Lower lobe of right lung (tissue), 2 donors: ENCODE measurements around the gene SRGAP1. TPM values are rescaled to one million over a fixed set of nuclear protein-coding genes. Genes with fewer than 3 reads are reported as not detected.
"Not testable (repeated sequence)": the region's sequence is repeated elsewhere in the genome, so short reads cannot be mapped to it uniquely, and the experiment has no call there.

Experiments used
- ATAC-seq, 2 donors: fragments of 200-7000 bp; cut with Tn5 transposase; one replicate each; pipeline ENCODE4 v1.9.1; 2020 to 2022; ENCODE audit warnings: mild to moderate bottlenecking in 2 of 2, moderate library complexity in 2 of 2
- DNase-seq: peaks from one replicate; pipeline ENCODE4 v3.0.0-alpha.2; 2020
- H3K27ac ChIP-seq: fragments of 200-600 bp; one replicate; pipeline ENCODE4 v1.8.0; 2022
- H3K27me3 ChIP-seq: fragments of 200-600 bp; one replicate; pipeline ENCODE4 v1.8.0; 2022; ENCODE audit warnings: low read depth
- H3K36me3 ChIP-seq: fragments of 200-600 bp; one replicate; pipeline ENCODE4 v1.8.0; 2022; ENCODE audit warnings: mild to moderate bottlenecking
- H3K4me1 ChIP-seq: fragments of 200-600 bp; one replicate; pipeline ENCODE4 v1.8.0; 2022
- H3K4me3 ChIP-seq: fragments of 200-600 bp; one replicate; pipeline ENCODE4 v1.8.0; 2022; ENCODE audit warnings: mild to moderate bottlenecking
- H3K9me3 ChIP-seq: fragments of 200-600 bp; one replicate; pipeline ENCODE4 v1.8.0; 2022
- CTCF ChIP-seq: fragments of 200-600 bp; IDR thresholded peaks from one replicate; pipeline ENCODE4 v1.8.0; 2022; ENCODE audit warnings: antibody characterized with exemption, mild to moderate bottlenecking
- intact Hi-C: fragments of 100-400 bp; cut with DNase I; formaldehyde crosslinking; loops from one replicate; pipeline ENCODE4 v1.11.0; 2022
- total RNA-seq: library from RNA; stranded (reverse); fragmentation: NEBNext Ultra II Directional; extraction: Animal tissue kit (Norgen Biotek cat#: 25700); gene quantifications from one replicate; pipeline ENCODE4 v1.2.1, GENCODE V29; 2021
- donor health status: DM: no; HTN: yes; CAD: no; lungs with severe emphysema.

SRGAP1 gene
- total RNA-seq, 1 donor from 2014 or later = 6.7 TPM

- intact Hi-C loops = no loop called here
- no peaks in the 10 kb centered on the region for H3K36me3 ChIP-seq
- H3K27ac ChIP-seq = no peak overlapping the region
- H3K4me1 ChIP-seq = no peaks in the 10 kb centered on the region
- no peak for TF ChIP-seq CTCF
- DNase-seq = no peak
- H3K4me3 ChIP-seq = no peak overlapping the region
- no peaks in the 10 kb centered on the region for H3K9me3 ChIP-seq
- ATAC-seq = no peak
- H3K27me3 ChIP-seq = no peaks in the 10 kb centered on the region
Observed at GRCh38 chr12:64025174-64025958, 180.9 kb downstream of the SRGAP1 start.

GRCh38 chr12:64027311-64027710 is 182.8 kb downstream of the SRGAP1 start:
- Histone ChIP-seq H3K4me1 (no peaks in the 10 kb centered on the region), H3K27me3 (no peaks in the 10 kb centered on the region), H3K4me3 (no peak overlapping the region), H3K9me3 (no peaks in the 10 kb centered on the region), H3K27ac (no peak overlapping the region), H3K36me3 (no peaks in the 10 kb centered on the region)
- no peak for TF ChIP-seq CTCF
- intact Hi-C loops = no loop called here
- no peak for ATAC-seq
- DNase-seq = no peak

- Histone ChIP-seq H3K4me1 (no peaks in the 10 kb centered on the region), H3K27me3 (no peaks in the 10 kb centered on the region), H3K36me3 (no peaks in the 10 kb centered on the region), H3K4me3 (no peak overlapping the region), H3K27ac (no peak overlapping the region), H3K9me3 (no peaks in the 10 kb centered on the region)
- DNase-seq (no peak), ATAC-seq (no peak)
- no peak for TF ChIP-seq CTCF
- intact Hi-C loops = no loop called here
Observed at GRCh38 chr12:64028541-64028940, 184.0 kb downstream of the SRGAP1 start.

GRCh38 chr12:64029013-64029857 is 184.7 kb downstream of the SRGAP1 start:
- DNase-seq = no peak
- Histone ChIP-seq H3K4me3 (no peak overlapping the region), H3K9me3 (no peaks in the 10 kb centered on the region), H3K27me3 (no peaks in the 10 kb centered on the region), H3K27ac (no peak overlapping the region), H3K4me1 (no peaks in the 10 kb centered on the region), H3K36me3 (no peaks in the 10 kb centered on the region)
- intact Hi-C loops = no loop called here
- ATAC-seq = no peak
- TF ChIP-seq CTCF = no peak

- Histone ChIP-seq H3K4me1 (no peaks in the 10 kb centered on the region), H3K27me3 (no peaks in the 10 kb centered on the region), H3K9me3 (no peaks in the 10 kb centered on the region), H3K27ac (no peak overlapping the region), H3K4me3 (no peak overlapping the region), H3K36me3 (no peaks in the 10 kb centered on the region)
- ATAC-seq = no peak
- no peak for TF ChIP-seq CTCF
- DNase-seq = no peak
- intact Hi-C loops = no loop called here
Observed at GRCh38 chr12:64030155-64030554, 185.7 kb downstream of the SRGAP1 start.

- H3K4me3 ChIP-seq, ATAC-seq, H3K27ac ChIP-seq: not testable (repeated sequence)
Observed at GRCh38 chr12:64034056-64034455, 189.6 kb downstream of the SRGAP1 start.

More at GRCh38 chr12:64034056-64034455, 189.6 kb downstream of the SRGAP1 start:
- H3K9me3 ChIP-seq, H3K27me3 ChIP-seq, intact Hi-C loops, DNase-seq, H3K36me3 ChIP-seq, H3K4me1 ChIP-seq: not testable (repeated sequence)
